SIG-M5 (cell line): ENCODE results near the gene ADGRV1.

Source experiments
- DNase-seq: peaks from one replicate; lab custom pipeline; 2025; lab: John Stamatoyannopoulos, UW

ADGRV1 gene

GRCh38 chr5:91206734-91207133 is 648.1 kb downstream of the ADGRV1 start:
- no peak for DNase-seq

- DNase-seq: no peak
These were observed 648.7 kb downstream of the ADGRV1 start for GRCh38 chr5:91207248-91207647.

- DNase-seq: no peak
These were observed 653.6 kb downstream of the ADGRV1 start for GRCh38 chr5:91211997-91212713.

GRCh38 chr5:91212714-91213092 is 654.1 kb downstream of the ADGRV1 start:
- DNase-seq: no peak
